Measurements from ENCODE around the gene PHLDB2. TPM values are rescaled to one million over a fixed set of nuclear protein-coding genes. Genes with fewer than 3 reads are reported as not detected.

The PHLDB2 gene
- total RNA-seq, 3 donors from 2014 or later = 53.1 to 94.4 (median 65.0) TPM

DNA sequence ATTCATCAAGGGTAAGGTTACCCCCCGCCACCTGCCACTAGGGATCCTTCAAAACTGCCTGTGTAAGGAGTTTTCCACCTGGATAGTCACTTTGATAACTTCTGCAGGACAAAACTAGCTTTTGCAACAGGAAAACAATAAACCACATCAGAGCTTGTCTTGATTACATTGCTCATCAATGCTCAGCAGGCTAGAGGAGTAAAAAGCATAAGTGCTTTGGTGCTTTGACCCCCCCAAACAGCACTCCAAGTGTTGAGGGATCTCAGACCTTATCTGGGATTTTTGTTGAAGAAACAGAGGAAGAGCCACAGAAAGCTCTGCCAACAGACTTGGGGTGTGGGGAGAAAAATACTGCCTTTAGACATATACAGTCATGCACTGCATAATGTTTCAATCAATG, 10.8 kb upstream of the PHLDB2 start:
- Histone ChIP-seq H3K36me3 (no peaks in the 10 kb centered on the region), H3K9me3 (no peaks in the 10 kb centered on the region), H3K27ac (no peak overlapping the region), H3K27me3 (no peaks in the 10 kb centered on the region), H3K4me3 (no peak overlapping the region), H3K4me1 (no peaks in the 10 kb centered on the region)
- TF ChIP-seq POLR2AphosphoS5 (IDR thresholded peaks at IDR 0.05) = no peak
- TF ChIP-seq POLR2A (IDR thresholded peaks at IDR 0.05) = no peak
- no peak for TF ChIP-seq CTCF (IDR thresholded peaks at IDR 0.05)
- intact Hi-C loops (cut with DNase I; ENCODE audit: low total_unique reads) = no loop called here
- no peak for DNase-seq (ENCODE audit: low spot score in 2 of 2)

DNA sequence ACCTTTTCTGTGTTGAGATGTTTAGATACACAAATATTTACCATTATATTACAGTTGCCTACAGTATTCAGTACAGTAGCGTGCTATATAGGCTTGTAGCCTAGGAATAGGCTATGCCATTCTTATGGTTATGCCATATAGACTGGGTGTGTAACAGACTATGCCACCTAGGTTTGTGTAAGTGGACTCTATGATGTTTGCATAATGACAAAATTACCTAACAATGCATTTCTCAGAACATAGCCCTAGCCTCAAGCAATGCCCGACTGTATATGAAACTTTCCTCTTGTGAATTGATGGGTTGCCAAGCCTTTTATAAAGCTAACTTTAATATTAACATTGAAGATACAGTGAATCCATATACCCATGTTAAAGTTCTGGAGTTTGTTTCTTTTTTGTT, 10.3 kb upstream of the PHLDB2 start:
- no peaks in the 10 kb centered on the region for H3K4me1 ChIP-seq

GRCh38 chr3:111850537-111850936, 8.5 kb upstream of the PHLDB2 start:
- DNase-seq (ENCODE audit: low spot score in 2 of 2) = no peak
- Histone ChIP-seq H3K4me3 (no peak overlapping the region), H3K4me1 (no peaks in the 10 kb centered on the region), H3K27me3 (no peaks in the 10 kb centered on the region), H3K9me3 (no peaks in the 10 kb centered on the region), H3K36me3 (no peaks in the 10 kb centered on the region), H3K27ac (no peak overlapping the region)
- TF ChIP-seq POLR2A (IDR thresholded peaks at IDR 0.05) (no peak), CTCF (IDR thresholded peaks at IDR 0.05) (no peak), POLR2AphosphoS5 (IDR thresholded peaks at IDR 0.05) (no peak)
- intact Hi-C loops (cut with DNase I; ENCODE audit: low total_unique reads) = no loop called here

More for the DNA sequence above, 10.3 kb upstream of the PHLDB2 start:
- intact Hi-C loops (cut with DNase I; ENCODE audit: low total_unique reads) = no loop called here
- Histone ChIP-seq H3K27me3 (no peaks in the 10 kb centered on the region), H3K4me3 (no peak overlapping the region), H3K36me3 (no peaks in the 10 kb centered on the region), H3K27ac (no peak overlapping the region), H3K9me3 (no peaks in the 10 kb centered on the region)
- no peak for TF ChIP-seq POLR2AphosphoS5 (IDR thresholded peaks at IDR 0.05)
- no peak for TF ChIP-seq CTCF (IDR thresholded peaks at IDR 0.05)
- TF ChIP-seq POLR2A (IDR thresholded peaks at IDR 0.05) = no peak
- DNase-seq (ENCODE audit: low spot score in 2 of 2) = no peak

- H3K27ac ChIP-seq = no peak overlapping the region
- intact Hi-C loops (cut with DNase I; ENCODE audit: low total_unique reads) = no loop called here
- TF ChIP-seq POLR2A (IDR thresholded peaks at IDR 0.05) (no peak), POLR2AphosphoS5 (IDR thresholded peaks at IDR 0.05) (no peak), CTCF (IDR thresholded peaks at IDR 0.05) (no peak)
- H3K4me3 ChIP-seq = no peak overlapping the region
- no peak for DNase-seq (ENCODE audit: low spot score in 2 of 2)
- H3K27me3 ChIP-seq = no peaks in the 10 kb centered on the region
- H3K4me1 ChIP-seq = no peaks in the 10 kb centered on the region
- H3K36me3 ChIP-seq = no peaks in the 10 kb centered on the region
- no peaks in the 10 kb centered on the region for H3K9me3 ChIP-seq
These were observed 7.5 kb upstream of the PHLDB2 start for GRCh38 chr3:111851511-111851954.

GRCh38 chr3:111852540-111852939, 6.5 kb upstream of the PHLDB2 start:
- DNase-seq (ENCODE audit: low spot score in 2 of 2) = no peak
- Histone ChIP-seq H3K36me3 (no peaks in the 10 kb centered on the region), H3K4me1 (no peaks in the 10 kb centered on the region), H3K4me3 (no peak overlapping the region), H3K9me3 (no peaks in the 10 kb centered on the region), H3K27ac (no peak overlapping the region), H3K27me3 (no peaks in the 10 kb centered on the region)
- intact Hi-C loops (cut with DNase I; ENCODE audit: low total_unique reads) = no loop called here
- TF ChIP-seq POLR2AphosphoS5 (IDR thresholded peaks at IDR 0.05) (no peak), POLR2A (IDR thresholded peaks at IDR 0.05) (no peak), CTCF (IDR thresholded peaks at IDR 0.05) (no peak)

All from breast epithelium (tissue), 4 donors.